ENCODE data around the gene STARD10.
A peak's percentile ranks its signal among the peaks of the same experiment; 100 is the strongest.

Gene STARD10

DNA sequence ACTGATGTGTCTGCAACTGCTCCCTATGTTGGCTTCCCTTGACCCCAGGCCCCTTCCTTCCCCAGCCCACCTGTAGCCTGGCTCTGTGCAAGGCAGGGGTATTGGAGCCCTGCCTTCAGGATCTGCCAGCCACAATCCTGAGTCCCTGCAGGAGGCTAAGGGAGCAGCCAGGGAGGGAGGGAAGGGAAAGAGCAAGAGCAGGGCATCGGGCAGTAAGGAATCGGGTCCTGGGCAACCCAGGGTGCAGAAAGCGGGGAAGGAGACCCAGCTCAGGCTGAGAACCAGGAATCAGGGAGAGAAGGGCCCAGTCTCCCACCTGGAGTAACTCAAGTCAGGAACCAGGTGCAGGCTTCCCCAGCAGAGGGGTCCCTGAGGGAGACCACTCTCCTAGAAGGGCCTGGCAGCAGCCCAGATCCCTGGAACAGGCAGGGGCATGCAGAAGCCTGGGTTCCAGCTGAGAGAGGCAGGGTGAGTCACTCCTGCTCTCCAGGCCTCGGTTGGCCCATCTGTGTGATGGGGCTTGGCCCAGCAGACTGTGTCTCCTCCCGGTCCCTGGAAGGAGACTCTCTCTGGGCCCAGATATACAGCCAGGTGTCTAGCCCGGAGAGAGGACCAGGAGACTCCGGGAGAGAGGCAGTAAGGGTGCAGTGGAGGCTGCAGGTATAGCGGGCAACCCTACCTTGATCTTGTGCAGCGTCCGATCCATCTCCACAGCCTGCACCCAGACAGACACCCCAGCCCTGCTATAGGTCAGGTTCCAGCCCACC lies 13.4 kb downstream of the STARD10 start:
- DNase-seq (ENCODE audit: low spot score): peak; percentile 16

DNA sequence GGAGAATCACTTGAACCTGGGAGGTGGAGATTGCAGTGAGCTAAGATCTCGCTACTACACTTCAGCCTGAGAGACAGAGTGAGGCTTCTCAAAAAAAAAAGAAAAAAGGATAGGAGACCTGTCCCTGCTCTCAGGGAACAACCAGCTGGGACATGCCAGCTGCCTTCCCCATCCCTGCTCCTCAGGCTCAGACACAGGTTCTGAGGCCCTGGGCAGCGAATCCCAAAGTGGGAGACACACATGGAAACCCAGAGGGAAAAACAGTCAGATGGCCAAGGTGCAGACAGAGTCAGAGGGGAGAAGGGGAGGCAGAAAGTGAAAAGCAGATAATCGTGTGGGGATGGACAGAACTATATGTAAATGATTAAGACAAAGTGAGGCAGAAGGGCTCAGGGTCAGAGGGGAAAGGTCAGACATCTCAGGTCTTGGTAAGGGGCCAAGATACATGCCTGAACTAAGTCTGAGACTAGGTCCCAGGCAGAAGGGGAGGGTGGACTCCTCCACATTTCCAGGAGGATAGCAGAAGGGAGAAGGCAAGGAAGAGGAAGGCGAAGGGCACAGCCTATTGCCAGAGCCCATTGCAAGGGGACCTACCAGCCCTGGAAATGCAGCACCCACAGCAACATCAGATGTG lies 14.2 kb downstream of the STARD10 start:
- no peak for DNase-seq (ENCODE audit: low spot score)

DNA sequence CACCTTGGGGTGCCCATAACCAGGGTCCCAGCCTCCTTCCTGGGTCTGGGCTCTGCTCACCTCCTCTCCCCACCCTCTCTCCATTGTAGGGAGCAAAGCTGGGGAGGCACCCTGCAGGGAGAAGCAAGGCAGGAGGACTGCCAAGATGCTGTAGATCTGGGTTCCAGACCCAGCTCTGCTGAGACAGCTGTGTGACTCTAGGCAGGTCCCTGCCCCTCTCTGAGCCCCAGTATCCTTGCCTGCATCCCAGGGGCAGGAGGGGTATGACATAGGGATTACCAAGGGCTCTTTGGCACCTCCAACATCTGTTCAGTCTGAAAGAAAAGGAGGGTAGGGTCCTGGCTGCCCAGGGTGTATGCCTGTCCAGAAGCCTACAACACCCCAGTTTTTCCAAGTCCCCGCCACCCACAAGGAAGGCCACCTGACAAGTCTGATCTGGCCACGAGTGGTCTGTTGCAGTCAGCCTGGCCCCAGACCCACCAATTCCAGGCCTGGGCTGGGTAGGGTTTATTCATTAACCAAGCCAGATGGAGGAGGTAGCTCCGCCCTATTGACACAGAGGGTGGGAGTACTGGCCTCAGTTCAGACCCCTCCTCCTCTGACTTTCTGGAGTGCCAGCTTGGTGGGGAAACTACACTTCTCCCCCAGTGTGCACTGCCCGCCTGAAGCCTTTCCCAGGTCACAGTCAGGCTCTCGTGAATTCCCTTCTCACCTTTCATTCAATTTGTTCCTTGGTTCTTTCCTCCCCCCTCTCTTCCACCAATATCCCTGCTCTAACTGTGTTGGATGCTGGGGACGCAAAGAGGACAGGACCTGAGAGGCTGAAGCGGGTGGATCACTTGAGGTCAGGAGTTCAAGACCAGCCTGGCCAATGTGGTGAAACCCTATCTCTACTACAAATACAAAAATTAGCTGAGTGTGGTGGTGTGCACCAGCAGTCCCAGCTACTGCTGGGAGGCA lies 15.0 kb downstream of the STARD10 start:
- DNase-seq (ENCODE audit: low spot score): no peak

DNA sequence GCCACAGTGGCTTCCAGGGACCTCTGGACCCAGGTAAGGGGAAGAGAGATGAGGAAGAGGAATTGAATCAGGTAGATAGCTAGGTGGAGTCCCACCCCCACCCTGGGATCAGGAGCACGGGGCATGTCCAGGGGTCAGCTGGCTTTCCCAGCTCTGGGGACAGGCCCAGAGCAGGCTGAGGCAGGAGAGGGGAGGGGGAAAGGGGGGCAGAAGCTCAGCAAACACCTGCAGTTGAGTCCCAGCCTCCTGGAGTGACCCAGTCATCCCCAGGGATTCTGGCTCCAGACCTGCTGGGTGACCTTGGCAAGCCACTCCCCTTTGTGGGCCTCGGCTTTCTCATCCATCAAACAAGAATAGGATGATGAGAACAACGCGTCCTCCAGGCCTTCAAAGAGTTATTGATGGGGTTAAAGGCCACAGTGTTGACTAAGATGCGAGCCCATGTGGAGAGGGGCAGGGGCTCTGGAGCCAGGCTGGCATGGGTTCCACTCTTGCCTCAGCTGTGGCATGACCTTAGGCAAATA lies 16.0 kb downstream of the STARD10 start:
- no peak for DNase-seq (ENCODE audit: low spot score)

DNA sequence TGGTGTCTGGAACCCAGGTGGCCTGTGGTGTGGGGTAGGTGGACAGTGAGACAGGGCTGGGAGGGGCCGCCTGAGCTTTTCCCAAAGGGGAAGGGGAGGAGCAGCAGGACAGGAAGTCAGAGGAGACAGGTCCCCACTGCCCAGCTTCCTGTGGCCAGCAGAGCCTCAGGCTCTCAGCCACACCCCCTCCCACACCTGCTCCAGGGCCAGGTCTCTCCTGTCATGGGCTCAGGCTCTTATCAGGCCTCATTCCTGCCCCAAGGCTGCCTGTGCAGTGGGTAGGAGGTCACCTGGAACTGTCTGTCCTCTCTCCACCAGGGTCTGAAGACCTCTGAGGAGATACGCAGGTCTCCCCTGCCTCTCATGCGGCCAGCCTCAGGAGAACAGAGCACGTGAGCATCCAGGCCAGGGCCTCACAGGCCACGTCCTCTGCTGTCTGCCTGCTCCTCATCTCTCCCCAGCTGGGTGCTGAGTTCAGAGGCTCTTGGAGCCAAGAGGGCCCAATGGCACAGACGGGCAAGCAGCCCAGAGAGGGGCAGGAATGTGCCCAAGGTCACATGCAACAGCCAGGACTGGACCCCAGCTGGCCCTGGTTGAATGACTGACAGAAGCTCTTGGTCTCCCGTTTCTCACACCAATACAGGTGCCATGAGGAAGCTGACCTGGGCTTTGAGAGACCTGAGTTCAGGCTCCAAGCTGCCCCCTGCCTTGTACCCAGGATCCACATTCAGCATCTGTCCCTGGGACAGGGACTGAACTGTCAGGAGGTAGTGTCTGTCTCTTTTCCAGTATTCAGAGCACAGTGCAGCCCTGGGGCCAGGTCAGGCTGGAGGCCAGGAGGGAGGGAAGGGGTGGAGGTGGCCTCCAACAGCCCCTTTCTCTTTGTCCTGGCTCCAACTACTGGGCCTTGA lies 16.7 kb downstream of the STARD10 start:
- no peak for DNase-seq (ENCODE audit: low spot score)

DNA sequence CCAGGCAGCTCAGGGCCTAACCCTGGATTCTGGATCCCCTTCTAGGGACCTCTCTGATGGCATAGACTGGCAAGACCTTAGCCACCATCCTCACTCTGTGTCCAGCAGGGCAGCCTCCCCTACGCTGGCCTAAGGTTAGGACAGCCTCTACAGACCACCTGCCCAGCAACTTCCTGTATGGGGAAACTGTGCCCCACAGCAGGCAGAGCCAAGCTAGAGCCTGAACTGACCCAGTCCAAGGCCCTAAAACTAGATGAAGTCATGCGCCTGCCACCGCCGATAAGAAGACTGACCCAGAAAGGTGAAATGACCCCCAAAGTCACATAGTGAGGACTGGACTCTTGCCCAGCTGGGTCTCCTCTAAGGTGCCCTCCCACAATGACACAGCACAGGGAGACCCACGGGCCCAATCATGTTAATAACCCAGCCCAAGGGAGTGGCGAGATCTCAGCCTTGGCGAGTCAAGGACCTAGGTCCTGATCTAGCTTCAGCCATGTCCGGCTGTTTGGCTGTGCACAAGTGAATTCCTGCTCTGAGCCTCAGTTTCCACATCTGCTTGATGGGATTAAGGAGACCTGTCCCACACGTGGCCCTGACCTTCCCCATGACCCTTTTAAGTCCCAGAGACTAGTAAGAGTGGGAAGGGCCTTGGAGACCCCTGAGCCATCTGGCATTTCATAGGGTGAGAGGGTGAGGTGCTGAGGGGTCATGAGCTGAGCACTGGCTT lies 17.6 kb downstream of the STARD10 start:
- no peak for DNase-seq (ENCODE audit: low spot score)

DNA sequence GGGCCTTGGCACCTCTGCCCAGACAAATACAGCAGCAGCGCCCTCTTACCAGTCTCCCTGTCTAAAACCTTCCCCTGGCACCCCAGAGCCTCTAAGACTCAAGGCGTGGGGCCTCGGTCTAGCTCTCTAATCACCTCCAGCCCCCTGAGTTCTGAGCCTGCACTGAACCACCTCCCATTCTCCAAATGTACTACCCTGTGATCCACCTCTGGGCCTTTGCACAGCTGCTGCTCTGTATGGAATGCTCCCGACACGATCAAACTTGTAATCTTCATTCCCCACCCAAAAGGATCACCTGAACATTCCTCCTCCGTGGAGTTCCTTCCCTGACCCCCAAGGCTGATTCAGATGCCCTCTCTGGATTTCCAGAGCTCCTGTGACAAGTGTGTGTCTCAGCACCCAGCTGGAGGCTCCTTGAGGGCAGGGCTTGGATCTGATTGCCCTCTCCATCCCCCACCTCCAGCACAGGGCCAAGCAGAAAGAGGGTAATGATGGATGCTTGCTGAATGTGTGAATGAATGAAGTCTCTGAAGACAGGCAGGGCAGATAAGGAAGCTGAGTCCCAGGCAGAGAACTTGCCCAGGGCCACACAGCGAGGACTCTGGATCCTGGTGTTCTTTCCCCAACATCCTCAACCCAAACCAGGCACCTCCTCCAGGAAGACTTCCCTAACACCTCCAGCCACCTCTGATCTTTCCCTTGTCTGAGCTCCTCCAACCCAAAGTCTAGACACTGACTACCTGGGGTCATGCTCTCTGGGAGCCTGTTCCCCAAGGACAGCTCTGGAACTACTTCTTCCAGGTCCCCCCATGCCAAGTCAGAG lies 18.3 kb downstream of the STARD10 start:
- DNase-seq (ENCODE audit: low spot score): no peak

DNA sequence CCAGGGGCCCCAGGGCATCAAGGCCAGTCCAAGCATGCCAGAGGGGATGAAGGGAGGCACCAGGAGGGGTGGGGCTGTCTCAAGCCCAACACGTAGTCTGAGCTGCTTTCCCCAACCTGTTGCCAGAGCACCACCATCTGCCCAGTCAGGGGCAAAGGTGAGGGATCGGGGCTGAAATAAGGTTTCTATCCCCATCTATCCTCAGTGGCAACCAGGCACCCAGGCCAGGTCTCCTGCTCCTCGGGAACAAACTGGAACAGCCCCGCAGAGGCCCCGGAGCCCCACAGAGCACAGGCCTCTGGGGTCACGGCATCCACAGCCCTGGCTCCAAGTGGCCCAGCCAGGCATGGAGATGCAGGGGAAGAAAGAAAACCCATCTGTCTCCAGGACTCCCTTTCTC lies 19.3 kb downstream of the STARD10 start:
- no peak for DNase-seq (ENCODE audit: low spot score)

DNA sequence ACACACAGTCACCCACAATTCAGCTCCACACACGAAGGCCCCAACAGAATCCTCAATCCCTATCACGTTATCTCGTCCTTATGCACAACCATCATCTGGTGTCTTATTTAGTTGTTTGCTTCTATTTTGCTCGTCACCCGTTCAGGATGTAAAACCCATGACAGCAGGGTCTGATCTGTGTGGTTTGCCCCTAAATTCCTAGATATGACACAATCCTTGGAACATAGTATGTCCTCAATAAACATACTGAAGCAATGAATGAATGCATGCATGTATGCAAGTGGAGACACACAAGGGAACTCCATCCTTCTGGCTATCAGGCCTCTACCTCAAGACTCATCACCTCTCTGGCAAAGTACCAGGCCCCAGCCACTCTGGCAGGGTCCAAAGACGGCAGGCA lies 20.2 kb downstream of the STARD10 start:
- DNase-seq (ENCODE audit: low spot score): no peak

DNA sequence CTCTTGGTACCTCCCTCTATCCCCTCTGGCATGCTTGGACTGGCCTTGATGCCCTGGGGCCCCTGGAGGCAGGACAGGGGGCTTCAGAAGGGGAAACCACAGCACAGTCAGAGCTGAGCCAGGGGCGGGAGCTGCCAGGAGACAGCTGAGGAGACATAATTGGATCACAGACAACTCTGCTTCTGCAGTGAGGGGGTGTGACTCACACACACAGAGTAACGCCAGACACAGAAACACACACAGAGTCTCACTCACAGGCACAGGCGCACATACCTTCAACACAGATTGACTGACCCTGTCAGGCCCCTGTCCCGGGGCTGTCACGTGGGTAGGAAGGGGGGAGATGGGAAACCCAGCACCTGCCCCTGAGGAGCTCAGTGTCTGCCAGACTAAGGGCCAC lies 20.6 kb downstream of the STARD10 start:
- peak; percentile 76 for DNase-seq (ENCODE audit: low spot score)

DNA sequence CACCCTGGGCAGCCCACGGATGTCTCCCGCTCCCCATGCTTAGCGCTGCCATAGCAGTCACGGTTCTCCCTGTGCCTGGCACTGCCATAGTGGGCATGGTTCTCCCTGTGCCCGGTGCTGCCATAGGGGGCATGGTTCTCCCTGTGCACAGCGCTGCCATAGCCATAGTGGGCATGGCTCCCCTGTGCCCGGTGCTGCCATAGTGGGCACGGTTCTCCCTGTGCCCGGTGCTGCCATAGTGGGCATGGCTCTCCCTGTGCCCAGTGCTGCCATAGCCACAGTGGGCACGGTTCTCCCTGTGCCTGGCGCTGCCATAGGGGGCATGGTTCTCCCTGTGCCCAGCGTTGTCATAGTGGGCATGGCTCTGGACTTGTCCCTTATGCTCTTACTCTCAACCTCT lies 21.8 kb downstream of the STARD10 start:
- no peak for DNase-seq (ENCODE audit: low spot score)

DNA sequence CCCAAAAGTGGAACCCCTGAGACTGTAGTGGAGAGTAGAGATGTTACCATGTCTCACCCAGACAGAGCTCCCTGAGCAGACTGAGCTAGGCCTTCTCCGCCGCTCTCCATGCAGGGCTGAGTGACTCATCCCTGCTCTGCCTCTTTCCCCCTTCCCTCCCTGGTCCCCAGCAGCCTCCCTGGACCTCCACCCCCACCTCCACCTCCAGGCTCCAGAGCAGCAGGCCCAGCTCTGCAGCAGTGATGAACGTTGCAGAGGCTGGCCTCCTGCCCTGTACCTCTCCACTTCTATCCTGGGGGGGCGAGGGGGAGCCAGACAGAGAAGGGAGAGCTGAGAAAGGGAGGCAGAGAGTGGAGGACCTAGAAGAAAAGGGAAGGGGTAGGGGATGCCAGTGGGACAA lies 22.3 kb downstream of the STARD10 start:
- DNase-seq (ENCODE audit: low spot score): peak; percentile 58

DNA sequence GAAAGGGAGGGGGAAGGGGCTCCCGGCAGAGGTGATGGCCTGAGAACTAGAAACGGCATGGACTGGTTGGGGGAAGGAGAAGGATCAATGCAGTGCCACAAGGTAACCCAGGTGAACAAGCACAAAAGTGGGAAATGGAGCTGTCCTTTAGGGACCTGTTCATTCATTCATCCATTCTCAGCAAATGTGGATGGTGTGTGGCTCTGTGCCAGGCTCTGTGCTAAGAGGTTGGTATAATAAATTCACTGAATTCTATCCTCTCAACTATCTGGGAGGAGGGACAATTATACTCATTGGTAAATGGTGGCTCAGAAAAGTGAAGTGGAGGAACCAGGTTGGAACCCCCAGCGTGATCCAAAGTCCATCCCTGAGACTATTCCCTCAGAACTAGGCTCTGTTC lies 23.0 kb downstream of the STARD10 start:
- no peak for DNase-seq (ENCODE audit: low spot score)

DNA sequence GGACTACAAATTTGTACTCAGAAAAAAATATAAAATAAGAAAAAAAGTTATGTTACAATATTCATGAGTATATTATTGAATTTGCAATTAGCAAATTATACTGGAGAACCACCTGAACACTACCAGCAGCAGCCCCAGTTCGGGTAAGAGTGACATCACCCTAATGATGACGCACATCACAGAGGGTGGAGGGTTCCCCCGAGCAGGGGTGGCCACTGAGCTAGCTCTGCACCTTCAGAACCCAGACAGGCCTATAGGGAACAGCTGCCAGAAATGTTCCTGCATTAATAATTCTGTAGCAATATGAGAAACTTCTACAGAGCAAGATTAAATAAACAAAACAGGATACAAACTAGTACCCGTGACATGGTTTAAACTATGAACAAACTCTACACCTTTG lies 24.2 kb downstream of the STARD10 start:
- DNase-seq (ENCODE audit: low spot score): no peak

DNA sequence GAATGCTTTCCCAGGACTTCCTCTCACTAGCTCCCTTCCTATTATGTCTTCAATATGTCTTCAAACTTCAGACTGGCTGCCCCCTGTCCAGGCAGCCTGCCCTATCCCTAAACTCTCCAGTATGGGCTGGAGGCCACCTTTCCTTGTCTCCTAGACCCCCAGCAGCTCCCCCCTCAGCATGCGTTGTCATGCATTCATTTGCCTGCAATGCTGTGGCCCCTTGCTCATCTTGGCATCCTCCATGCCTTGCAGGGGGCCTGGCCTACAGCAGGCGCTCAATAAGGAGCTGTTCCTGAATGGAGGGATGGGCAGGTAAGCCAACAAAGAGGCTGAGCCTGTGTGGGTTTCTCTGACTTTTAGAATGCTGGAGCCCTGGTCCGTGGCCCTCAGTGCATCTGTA lies 25.3 kb downstream of the STARD10 start:
- DNase-seq (ENCODE audit: low spot score): no peak

DNA sequence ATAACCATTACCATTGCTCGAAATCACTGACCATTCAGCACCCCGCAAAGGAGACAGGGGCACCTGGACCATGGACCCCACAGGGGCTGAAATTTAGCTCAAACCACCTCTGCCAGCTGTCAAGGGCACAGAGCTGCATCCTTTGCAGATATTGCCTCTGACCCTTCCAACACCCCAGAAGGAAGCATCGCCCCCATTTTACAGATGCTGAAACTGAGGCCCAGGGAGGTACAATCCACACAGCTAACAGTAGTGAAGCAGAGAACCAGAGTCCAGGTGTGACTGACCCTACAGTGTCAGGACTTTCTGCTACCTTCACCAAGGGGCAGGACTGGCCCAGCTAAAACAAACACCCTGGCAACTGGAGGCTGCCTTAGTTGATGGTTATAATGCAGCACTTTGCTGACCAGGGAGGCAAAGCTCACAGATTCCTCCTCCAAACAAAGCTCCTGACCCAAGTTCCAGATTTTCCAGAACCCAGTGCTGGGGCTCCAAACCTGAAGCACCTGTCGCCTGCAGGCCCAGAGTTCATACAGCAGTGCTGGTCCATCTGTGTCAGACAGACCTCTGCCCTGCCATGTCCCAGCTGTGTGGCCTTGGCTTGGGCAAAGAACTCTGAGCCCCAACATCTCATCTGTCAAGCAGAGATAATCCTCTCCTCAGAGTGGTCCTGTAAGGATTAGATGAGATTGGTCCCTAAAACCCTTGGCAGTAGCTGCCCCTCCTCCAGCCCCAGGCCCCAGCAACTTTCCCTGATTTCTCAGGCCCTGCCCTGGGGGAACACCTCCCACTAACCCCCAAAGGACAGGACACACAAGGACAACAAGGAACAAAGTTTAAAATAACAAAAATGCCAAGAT lies 26.4 kb downstream of the STARD10 start:
- DNase-seq (ENCODE audit: low spot score): no peak

DNA sequence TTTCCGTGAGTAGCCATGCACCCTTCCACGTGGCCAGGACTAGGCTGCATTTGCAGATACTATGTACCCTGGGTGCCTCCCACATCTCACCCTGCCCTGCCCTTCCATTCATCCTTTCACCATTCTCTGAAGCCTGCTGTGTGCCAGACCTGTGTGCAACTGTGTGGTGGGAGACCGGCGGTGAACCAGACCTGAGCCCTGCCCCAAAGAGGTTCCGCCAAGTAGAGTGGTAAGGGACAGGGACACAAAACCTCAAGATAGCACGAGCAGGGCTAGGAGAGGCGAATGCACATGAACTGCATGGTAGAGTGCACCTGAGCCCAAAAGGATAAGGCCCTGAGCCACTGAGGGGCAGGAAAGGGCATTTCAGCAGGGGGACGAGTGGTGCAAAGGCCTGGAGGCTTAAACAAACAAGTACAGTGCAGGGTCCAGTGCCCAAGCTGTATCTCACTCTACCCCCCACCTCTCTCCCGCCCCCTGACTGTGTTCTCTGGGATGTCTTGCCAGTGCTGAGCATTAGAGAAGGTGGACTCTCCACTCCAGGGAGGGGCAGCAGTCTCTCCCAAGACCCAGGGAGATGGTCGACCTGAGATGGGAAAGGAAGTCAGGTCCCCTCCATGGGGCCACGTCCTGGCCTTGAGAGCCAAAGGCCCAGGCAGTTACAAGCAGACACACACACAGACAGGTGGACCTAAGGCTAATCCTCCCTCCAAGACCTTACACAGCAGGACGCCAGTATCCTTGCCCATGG lies 27.5 kb downstream of the STARD10 start:
- no peak for DNase-seq (ENCODE audit: low spot score)

DNA sequence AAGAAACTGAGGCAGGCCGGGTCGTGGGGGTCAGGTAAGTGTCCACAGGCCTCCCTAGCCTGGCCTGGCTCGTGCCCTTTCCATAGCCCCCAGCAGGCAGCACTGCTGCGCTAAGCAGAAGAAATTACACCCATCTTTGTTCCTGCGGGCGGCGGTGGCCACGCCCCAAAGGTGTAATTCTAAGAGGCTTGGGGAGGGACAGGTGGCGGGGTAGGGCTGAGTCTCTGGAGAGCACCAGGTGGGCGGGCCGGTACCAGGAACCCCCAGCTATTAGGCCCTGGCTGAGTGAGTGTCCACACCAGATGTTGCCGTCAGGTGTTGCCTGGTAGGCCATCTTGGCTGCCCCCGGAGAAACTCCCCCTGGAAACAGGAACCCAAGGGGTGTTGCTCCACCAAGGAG lies 29.3 kb downstream of the STARD10 start:
- no peak for DNase-seq (ENCODE audit: low spot score)
